Astrocyte (in vitro differentiated cells and primary cell): ENCODE results near the gene TRIB2. TPM values are rescaled to one million over a fixed set of nuclear protein-coding genes. Genes with fewer than 3 reads are reported as not detected.

Experiments used
- DNase-seq: peaks from one replicate; pipeline ENCODE4 v3.0.0-alpha.2; 2010; ENCODE audit warnings: low read depth
- FAIRE-seq: peaks from 2 replicates; lab custom pipeline; 2011; peaks lifted over from hg19 to GRCh38; lab: Jason Lieb, UNC
- H2AFZ ChIP-seq: 2 replicates; pipeline ENCODE4 v1.6.0; 2012; ENCODE audit warnings: low read depth, low read length, inconsistent platforms
- H3K27ac ChIP-seq: 2 replicates; pipeline ENCODE4 v1.5.1; 2011; ENCODE audit warnings: low read depth, low read length, inconsistent platforms
- H3K27me3 ChIP-seq: 2 replicates; pipeline ENCODE4 v1.6.0; 2011; ENCODE audit warnings: low read length, inconsistent platforms; ENCODE audit not compliant: insufficient read depth
- H3K36me3 ChIP-seq: 2 replicates; pipeline ENCODE4 v1.5.1; 2011; ENCODE audit warnings: low read length, inconsistent platforms; ENCODE audit not compliant: insufficient read depth
- H3K4me1 ChIP-seq: 2 replicates; pipeline ENCODE4 v1.5.1; 2011; ENCODE audit warnings: low read length, inconsistent platforms; ENCODE audit not compliant: insufficient read depth
- H3K4me2 ChIP-seq: 2 replicates; pipeline ENCODE4 v1.6.0; 2012; ENCODE audit warnings: low read length, inconsistent platforms
- H3K4me3 ChIP-seq: 2 replicates; pipeline ENCODE4 v1.5.1; 2011; ENCODE audit warnings: low read depth, mild to moderate bottlenecking, low read length, inconsistent platforms; ENCODE audit not compliant: insufficient read depth
- H3K79me2 ChIP-seq: 2 replicates; pipeline ENCODE4 v1.6.0; 2012; ENCODE audit warnings: mild to moderate bottlenecking, low read length, inconsistent platforms; ENCODE audit not compliant: insufficient read depth
- H3K9ac ChIP-seq: 2 replicates; pipeline ENCODE4 v1.6.0; 2012; ENCODE audit warnings: mild to moderate bottlenecking, low read length, inconsistent platforms
- H3K9me3 ChIP-seq: 2 replicates; pipeline ENCODE4 v1.5.1; 2012; ENCODE audit warnings: low read depth, mild to moderate bottlenecking, low read length, inconsistent platforms; ENCODE audit not compliant: insufficient read depth
- H4K20me1 ChIP-seq: 2 replicates; pipeline ENCODE4 v1.6.0; 2012; ENCODE audit warnings: low read length, inconsistent platforms; ENCODE audit not compliant: insufficient read depth
- H3K27ac Mint-ChIP-seq: one replicate; pipeline ENCODE4 v1.8.0; 2021; ENCODE audit warnings: mild to moderate bottlenecking, mixed read lengths; ENCODE audit not compliant: unreplicated experiment
- H3K27me3 Mint-ChIP-seq: one replicate; pipeline ENCODE4 v1.8.0; 2021; ENCODE audit warnings: low read depth, mixed read lengths; ENCODE audit not compliant: unreplicated experiment
- H3K36me3 Mint-ChIP-seq: one replicate; pipeline ENCODE4 v1.8.0; 2021; ENCODE audit warnings: low read depth, mixed read lengths; ENCODE audit not compliant: unreplicated experiment
- H3K4me1 Mint-ChIP-seq: one replicate; pipeline ENCODE4 v1.8.0; 2021; ENCODE audit warnings: low read depth, mixed read lengths; ENCODE audit not compliant: unreplicated experiment
- H3K4me3 Mint-ChIP-seq: one replicate; pipeline ENCODE4 v1.8.0; 2021; ENCODE audit warnings: mild to moderate bottlenecking, moderate library complexity, mixed read lengths; ENCODE audit not compliant: unreplicated experiment
- H3K9me3 Mint-ChIP-seq: one replicate; pipeline ENCODE4 v1.8.0; 2021; ENCODE audit warnings: mild to moderate bottlenecking, mixed read lengths; ENCODE audit not compliant: unreplicated experiment
- EZH2 ChIP-seq: IDR thresholded peaks from 2 replicates; pipeline ENCODE4 v1.6.1; 2012; ENCODE audit warnings: mild to moderate bottlenecking, low read length, inconsistent platforms; ENCODE audit not compliant: insufficient read depth
- total RNA-seq: library from RNA; stranded (reverse); gene quantifications from 2 replicates; pipeline ENCODE4 v1.2.1, GENCODE V29; 2021
- TF ChIP-seq, protein P1 (sequence below): IDR thresholded peaks from 2 replicates; pipeline ENCODE4 v1.5.1; 2011; ENCODE audit warnings: low read depth, mild to moderate bottlenecking, inconsistent platforms, low read length, moderate library complexity; ENCODE audit not compliant: insufficient read depth

TRIB2 gene
- total RNA-seq, 1 donor from 2014 or later = 22.6 TPM

DNA sequence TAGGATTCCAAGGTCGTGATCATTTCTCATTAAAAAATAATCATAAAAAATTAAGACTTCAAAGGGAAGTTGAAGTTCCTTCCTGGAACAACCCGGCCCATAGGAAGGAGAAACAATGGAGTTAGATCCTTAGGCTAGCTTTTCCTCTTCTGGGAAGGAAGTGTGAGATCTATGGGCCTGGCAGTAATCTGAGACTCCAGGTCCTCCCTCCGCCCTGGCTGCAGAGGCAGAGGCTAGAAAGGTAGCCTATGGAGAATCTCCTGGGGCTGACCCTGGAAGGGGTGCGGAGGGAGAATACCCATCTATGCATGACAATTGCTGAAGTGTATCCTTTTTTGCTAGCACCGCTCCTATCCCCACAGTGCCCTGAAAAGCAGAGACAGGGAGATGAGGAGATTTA is 37.9 kb downstream of the TRIB2 start:
- H3K36me3 Mint-ChIP-seq = no peaks in the 10 kb centered on the region
- H3K9me3 ChIP-seq = no peaks in the 10 kb centered on the region

DNA sequence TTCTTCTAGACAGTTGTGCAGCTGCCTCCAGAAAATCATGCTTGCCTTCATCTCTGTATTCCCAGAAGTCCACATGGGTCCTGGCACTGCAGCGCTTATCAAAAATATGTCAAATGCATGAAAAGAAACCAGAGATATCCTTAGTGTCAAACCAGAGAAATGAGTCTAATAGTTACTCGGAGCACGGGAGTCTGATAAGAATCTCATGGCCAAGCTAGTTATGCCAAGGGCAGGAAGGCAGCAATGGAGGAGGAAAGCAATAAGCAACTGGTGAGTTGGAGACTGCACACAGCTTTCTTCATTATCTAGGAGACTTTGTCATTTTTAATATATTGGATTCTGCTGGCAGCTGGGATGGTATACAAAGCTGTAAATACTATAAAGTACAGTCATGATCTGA is 38.6 kb downstream of the TRIB2 start:
- Mint-ChIP-seq H3K27me3 (peaks cover 1% of the 10 kb centered on the region), H3K9me3 (no peaks in the 10 kb centered on the region), H3K4me1 (peaks cover 6% of the 10 kb centered on the region), H3K36me3 (no peaks in the 10 kb centered on the region), H3K27ac (no peak overlapping the region), H3K4me3 (no peak overlapping the region)
- FAIRE-seq = no peak
- Histone ChIP-seq H2AFZ (no peak overlapping the region), H3K4me3 (no peak overlapping the region), H3K9ac (no peak overlapping the region), H3K4me2 (no peak overlapping the region), H3K9me3 (no peaks in the 10 kb centered on the region), H3K4me1 (peaks cover 10% of the 10 kb centered on the region), H3K36me3 (no peaks in the 10 kb centered on the region), H4K20me1 (no peaks in the 10 kb centered on the region), H3K79me2 (no peaks in the 10 kb centered on the region), H3K27me3 (no peaks in the 10 kb centered on the region), H3K27ac (no peak overlapping the region)
- no peak for DNase-seq
- TF ChIP-seq, protein P1, sequence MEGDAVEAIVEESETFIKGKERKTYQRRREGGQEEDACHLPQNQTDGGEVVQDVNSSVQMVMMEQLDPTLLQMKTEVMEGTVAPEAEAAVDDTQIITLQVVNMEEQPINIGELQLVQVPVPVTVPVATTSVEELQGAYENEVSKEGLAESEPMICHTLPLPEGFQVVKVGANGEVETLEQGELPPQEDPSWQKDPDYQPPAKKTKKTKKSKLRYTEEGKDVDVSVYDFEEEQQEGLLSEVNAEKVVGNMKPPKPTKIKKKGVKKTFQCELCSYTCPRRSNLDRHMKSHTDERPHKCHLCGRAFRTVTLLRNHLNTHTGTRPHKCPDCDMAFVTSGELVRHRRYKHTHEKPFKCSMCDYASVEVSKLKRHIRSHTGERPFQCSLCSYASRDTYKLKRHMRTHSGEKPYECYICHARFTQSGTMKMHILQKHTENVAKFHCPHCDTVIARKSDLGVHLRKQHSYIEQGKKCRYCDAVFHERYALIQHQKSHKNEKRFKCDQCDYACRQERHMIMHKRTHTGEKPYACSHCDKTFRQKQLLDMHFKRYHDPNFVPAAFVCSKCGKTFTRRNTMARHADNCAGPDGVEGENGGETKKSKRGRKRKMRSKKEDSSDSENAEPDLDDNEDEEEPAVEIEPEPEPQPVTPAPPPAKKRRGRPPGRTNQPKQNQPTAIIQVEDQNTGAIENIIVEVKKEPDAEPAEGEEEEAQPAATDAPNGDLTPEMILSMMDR = no peak
- no peak for TF ChIP-seq EZH2

More for the DNA sequence above, 37.9 kb downstream of the TRIB2 start:
- no peak for FAIRE-seq
- TF ChIP-seq EZH2 = no peak
- TF ChIP-seq, protein P1 = no peak
- Histone ChIP-seq H3K4me2 (no peak overlapping the region), H2AFZ (no peak overlapping the region), H4K20me1 (no peaks in the 10 kb centered on the region), H3K4me1 (peaks cover 9% of the 10 kb centered on the region), H3K27ac (no peak overlapping the region), H3K36me3 (no peaks in the 10 kb centered on the region), H3K79me2 (no peaks in the 10 kb centered on the region), H3K27me3 (no peaks in the 10 kb centered on the region), H3K4me3 (no peak overlapping the region), H3K9ac (no peak overlapping the region)
- no peak overlapping the region for H3K4me3 Mint-ChIP-seq
- no peak for DNase-seq
- peaks cover 6% of the 10 kb centered on the region for H3K4me1 Mint-ChIP-seq
- peaks cover 1% of the 10 kb centered on the region for H3K27me3 Mint-ChIP-seq
- no peak overlapping the region for H3K27ac Mint-ChIP-seq
- H3K9me3 Mint-ChIP-seq = no peaks in the 10 kb centered on the region

- no peak overlapping the region for H3K4me3 ChIP-seq
- H4K20me1 ChIP-seq = no peaks in the 10 kb centered on the region
- Mint-ChIP-seq H3K9me3 (peaks cover 3% of the 10 kb centered on the region), H3K27me3 (peaks cover 1% of the 10 kb centered on the region), H3K4me1 (peaks cover 18% of the 10 kb centered on the region), H3K27ac (no peak overlapping the region), H3K4me3 (no peak overlapping the region), H3K36me3 (no peaks in the 10 kb centered on the region)
- peaks cover 14% of the 10 kb centered on the region for H3K4me1 ChIP-seq
- peak; percentile 96 for DNase-seq
- no peaks in the 10 kb centered on the region for H3K79me2 ChIP-seq
- TF ChIP-seq, protein P1 = no peak
- no peak for TF ChIP-seq EZH2
- H3K36me3 ChIP-seq = no peaks in the 10 kb centered on the region
- peak overlapping the region; percentile 62 for H3K27ac ChIP-seq
- H3K9me3 ChIP-seq = no peaks in the 10 kb centered on the region
- FAIRE-seq = peak; percentile 76
- no peak overlapping the region for H2AFZ ChIP-seq
- no peaks in the 10 kb centered on the region for H3K27me3 ChIP-seq
- H3K4me2 ChIP-seq = peak overlapping the region; percentile 42
- H3K9ac ChIP-seq = no peak overlapping the region
Observed at GRCh38 chr2:12759248-12759647, 42.5 kb downstream of the TRIB2 start.
